GM18870 (cell line): ENCODE data around the gene UBE2C.
"Not testable (repeated sequence)": the region's sequence is repeated elsewhere in the genome, so short reads cannot be mapped to it uniquely, and the experiment has no call there.

Source experiments
- ATAC-seq: cut with Tn5 transposase; IDR thresholded peaks from one replicate; pipeline ENCODE4 v1.9.1; 2021; ENCODE audit warnings: moderate library complexity; ENCODE audit not compliant: unreplicated experiment

The UBE2C gene

DNA sequence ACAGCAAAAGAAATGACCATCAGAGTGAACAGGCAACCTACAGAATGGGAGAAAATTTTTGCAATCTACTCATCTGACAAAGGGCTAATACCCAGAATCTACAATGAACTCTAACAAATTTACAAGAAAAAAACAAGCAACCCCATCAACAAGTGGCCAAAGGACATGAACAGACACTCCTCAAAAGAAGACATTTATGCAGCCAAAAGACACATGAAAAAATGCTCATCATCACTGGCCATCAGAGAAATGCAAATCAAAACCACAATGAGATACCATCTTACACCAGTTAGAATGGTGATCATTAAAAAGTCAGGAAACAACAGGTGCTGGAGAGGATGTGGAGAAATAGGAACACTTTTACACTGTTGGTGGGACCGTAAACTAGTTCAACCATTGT, 14.9 kb upstream of the UBE2C start:
- ATAC-seq: not testable (repeated sequence)

DNA sequence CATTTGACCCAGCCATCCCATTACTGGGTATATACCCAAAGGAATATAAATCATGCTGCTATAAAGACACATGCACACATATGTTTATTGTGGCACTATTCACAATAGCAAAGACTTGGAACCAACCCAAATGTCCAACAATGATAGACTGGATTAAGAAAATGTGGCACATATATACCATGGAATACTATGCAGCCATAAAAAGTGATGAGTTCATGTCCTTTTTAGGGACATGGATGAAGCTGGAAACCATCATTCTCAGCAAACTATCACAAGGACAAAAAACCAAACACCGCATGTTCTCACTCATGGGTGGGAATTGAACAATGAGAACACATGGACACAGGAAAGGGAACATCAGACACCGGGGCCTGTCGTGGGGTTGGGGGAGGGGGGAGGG, 14.5 kb upstream of the UBE2C start:
- ATAC-seq: not testable (repeated sequence)

DNA sequence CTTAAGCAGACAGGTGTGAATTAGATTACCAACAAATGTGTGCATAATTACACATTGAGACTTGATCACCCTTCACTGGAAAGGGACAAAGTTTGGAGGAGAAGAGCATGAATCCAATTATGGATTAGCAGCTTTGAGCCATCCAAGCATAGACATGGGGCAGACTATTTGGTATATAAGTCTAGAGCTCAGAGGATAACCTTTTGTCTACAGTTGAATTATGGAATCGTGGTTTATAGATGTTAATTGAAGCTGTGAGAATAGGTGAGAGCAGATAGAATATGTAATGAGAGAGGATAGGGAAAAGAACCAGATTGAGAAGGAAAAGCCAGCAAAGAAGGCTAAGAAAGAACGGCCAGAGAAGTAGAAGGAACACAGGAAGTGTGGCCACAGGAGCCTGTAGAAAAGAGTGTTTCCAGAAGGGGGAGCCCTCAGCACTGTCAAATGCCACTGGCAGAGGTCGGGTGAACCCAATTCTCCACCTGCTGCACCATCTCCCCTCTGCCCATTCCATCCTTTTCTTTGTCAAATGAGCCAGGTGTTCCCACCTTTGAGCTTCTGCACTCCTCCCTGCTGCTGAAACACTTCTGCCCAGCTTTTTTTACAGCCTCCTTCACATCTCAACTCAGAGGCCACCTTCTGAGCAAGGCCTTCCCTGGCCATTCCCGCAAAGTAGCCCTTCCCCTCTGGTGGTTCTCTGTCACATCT, 13.4 kb upstream of the UBE2C start:
- ATAC-seq: no peak

DNA sequence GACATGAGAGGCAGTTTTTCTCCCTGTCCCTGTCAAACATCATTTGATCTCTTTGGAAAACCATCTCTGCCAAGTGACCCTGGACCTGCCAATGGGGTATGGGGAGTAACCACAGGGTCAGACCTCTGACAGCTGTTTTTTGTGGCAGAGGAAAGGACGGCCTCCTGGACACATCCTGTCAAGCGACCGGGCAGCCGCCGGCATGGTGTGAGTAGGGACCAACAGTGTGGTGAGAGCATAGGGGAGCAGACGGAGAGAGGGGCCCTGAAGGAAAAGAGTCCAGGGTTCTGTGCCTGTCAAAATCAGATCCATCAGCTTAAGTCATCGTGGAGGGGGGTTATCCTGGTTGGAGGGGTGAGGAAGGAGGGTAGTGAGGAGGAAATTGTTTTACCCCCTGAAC, 10.6 kb upstream of the UBE2C start:
- no peak for ATAC-seq

DNA sequence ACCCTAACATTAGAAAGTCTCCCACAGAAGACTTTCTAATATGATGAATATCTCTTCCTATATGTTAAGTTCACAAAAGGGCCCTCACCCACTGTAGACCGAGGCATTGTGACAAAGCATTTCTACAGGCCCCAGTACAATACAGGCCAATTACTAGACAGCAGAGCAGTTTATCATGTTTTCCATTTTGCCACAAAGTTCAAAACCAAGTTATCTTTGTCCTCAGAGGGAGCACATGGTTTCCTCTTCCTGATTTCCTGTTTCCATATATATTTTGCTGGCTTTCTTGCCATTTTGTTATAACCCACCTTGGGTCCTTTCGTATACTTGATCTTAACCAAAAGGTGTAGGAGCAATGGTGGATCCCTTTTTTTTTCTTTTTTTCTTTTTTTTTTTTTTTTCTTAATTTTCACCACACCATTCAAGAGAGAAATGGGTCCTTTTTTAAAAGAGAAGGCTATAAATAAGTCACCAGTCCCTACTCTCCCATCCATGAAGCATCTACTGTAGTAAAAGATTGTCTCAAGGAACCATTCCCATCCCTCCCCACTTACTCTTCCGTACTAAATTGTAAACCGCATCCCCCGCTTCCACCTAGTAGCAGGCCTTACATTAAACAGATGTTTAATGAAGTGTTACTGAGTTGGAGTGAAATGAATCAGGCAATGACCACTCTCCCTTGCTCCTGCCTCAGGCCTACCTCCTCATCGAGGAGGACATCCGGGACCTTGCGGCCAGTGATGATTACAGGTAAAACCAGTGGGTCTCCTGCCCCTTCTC, 2.1 kb upstream of the UBE2C start:
- no peak for ATAC-seq

DNA sequence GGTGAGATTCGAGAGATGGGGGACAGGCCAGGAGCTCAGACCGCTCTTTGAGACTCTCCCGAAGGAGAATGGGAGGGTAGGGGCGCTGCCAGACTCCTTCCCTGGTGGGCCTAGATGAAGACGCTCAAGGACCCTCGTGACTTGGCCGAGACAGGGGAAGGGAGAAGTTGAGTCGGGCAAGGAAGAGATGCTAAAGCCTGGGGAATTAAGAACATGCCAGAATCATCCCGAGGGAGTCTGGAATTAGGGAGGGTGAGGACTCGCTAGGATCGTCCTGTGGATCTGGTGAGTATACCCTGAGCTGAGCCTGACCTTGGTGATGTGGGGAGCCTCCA, 529 bp downstream of the UBE2C start:
- ATAC-seq: no peak

DNA sequence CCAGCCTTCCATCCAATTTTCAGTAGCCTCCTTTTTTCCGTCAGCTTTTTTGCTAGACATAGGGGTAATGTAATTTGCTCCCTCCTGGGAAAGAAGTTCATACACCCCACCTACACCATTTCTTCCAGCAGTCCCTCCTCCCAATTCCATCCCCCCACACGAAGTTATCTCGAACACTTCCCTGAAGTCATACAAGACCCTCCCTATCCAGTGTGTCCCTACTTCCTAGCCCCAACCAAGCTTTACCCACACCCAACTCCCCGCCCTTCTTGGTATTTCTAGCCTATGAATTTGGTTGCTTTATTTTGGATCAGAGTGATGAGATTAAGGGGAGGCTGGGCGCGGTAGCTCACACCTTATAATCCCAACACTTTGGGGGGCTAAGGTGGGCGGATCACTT, 1.0 kb downstream of the UBE2C start:
- no peak for ATAC-seq

DNA sequence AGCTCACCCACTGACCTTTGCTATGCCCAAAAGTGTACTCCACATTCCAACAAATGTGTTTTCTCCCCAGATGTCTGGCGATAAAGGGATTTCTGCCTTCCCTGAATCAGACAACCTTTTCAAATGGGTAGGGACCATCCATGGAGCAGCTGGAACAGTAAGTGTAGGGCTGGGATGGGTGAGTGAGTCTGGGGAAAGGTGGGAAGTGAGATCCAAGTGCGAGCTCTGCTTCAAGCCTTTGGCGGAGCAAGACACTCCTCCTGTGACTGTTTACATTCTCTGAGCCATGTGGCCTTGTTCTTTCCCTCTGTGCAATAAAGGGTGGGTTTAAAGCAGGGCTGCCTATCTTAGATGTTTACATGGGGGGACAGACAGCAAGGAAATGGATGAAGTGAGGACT, 1.9 kb downstream of the UBE2C start:
- no peak for ATAC-seq

DNA sequence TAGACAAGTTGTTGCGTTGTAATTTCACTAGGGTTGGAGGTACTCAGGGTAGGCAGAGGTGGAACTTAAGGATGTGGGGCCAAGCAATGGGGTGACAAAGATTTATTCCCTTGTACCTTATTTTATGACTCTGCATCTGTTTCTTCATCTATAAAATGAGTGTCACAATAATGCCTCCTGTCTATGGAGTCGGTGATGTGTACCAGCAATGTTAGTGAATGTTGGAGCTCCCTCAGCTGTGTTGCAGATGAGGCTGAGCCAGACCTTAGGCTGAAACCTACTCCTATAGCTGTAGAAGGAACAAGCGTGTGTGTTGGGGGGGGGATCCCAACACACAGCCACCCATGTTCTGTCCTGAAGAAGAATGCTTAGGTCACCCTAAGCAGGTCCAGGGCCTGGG, 4.5 kb downstream of the UBE2C start:
- ATAC-seq: no peak

DNA sequence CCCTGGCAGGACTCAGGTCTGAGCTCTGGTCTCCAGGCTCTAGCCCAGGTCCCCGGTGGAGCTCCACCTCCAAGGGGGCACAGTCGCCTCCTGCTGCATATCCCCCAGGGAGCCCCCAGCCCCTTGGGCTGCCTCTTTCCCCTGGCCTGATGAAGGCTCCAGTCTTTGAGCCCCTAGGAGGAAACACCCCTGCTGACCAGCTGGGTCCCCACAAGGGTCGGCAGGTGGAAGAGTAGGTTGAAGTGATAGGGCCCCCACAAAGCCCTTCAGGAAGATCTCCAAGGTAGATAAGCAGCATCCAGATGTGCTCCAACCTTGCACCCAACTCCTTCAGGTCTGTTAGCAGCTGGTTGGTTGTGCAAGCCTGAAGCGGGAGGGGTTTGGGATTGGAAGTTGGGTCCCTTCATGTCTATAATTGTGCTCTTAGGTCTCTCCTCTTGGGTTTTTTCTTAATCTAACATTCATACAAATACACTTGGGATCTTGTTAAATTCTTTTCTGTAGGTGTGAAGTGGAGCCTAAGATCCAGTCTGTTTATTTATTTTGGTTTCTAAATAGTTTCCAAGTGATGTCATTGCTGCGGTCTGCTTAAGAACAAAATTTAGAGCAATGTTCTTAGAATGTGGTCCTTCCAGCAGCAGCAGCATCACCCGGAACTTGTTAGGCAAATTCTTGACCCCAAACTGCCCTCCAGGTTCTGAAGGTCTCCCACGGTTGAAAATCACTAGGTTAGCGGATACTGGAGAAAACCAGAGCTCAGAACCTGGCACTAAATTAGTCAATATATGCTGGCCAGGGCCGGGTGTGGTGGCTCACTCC, 5.1 kb downstream of the UBE2C start:
- ATAC-seq: no peak

DNA sequence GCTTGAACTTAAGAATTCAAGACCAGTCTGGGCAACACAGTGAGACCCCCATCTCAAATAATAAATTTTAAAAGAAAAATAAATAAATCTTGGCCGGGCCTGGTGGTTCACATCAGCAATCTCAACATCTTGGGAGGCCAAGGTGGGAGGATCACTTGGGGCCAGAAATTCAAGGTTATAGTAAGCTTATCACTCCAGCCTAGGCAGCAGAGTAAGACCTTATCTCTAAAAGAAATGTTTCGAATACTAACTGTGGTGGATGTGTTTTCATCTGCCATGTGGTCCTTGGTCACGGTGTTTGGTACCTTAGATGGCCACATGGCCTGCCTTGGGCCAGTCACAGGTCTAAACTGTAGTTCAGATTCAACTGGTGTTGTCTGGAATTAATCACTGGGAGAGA, 5.8 kb downstream of the UBE2C start:
- ATAC-seq: no peak

DNA sequence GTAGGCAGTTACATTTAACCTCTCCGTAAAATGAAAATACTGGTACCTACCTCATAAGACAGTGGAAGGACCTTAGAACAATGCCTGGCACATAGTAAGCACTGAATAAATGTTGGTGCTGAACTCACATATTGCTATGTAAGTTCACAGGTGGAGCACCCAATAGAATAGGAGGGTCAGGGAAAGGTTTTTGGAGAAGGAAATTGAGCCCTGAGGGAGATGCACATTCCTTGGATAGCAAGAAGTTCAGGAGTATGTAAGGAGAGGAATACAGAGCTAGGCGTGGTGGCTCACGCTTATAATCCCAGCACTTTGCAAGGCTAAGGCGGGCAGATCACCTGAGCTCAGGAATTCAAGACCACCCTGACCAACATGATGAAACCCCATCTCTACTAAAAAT, 7.0 kb downstream of the UBE2C start:
- ATAC-seq: no peak

DNA sequence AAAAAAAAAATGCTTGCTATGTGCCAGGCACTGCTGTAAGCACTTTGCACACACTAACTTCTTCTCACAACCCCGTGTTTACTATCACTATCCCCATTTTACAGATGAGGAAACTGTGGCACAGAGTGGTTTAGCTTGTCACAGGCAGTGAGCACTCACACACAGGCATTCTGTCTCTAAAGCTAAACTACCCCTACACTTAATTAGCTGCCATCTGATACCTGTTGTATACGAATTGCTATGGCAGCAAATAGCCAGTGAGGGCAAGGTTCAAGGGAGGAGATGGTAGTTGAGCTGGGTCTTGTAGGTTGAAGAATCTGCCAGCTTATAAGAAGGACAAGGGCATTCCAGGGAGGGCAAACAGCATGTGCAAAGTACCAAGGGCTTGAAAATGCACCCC, 9.5 kb downstream of the UBE2C start:
- ATAC-seq: no peak

DNA sequence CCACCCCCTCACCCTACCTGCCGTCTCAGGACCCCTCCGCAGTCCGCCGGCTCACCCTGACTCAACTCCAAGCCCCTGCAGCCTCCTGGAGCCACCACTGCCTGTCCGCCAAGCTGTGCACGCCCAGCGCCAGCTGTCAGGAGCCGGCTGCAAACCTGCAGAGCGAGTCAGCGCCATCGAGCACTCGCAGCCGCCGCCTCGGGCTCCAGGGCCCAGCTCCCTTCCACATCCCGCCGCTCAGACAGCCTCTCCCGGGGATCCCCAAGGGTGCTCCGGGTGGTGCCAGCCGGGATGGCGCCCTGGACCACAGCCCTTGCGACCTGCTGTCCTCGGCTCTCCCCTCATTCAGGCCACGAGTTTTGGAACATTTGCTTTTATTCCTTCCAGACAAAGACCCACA, 10.4 kb downstream of the UBE2C start:
- no peak for ATAC-seq

DNA sequence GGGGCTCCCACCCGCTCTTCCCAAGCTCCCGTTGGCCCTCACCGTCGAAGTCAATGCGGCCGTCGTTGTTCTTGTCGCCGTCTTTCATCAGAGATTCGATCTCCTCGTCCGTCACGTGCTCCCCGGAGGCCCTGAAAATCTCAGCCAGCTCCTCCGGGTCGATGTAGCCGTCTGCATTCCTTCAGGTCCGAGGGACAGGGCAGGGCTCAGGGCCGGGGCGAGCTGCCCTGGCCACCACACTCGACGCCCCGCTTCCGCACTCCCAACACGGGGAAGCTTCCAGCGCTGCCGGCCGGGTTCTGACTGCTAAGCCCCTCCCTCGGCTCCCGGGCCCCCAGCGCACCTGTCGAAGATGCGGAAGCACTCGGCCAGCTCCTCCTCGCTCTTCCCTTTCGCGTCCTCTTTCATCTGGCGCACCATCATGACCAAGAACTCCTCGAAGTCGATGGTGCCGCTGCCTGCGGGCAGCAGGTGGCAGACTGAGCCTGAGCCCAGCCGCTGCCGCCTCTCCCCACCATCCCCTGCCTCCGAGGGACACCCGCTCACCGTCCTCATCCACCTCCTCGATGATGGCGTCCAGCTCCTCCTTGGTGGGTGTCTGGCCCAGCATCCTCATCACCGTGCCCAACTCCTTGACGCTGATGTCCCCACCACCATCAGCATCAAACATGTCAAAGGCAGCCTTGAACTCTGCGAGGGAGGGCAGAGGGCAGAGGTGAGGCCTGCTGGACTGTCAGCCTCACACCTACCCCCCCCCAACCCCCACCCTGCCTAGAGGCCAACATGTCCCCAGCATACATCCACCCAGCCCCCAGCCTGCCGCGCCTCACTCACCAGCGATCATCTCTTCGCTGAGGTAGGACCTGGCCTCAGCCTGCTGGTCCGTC, 11.7 kb downstream of the UBE2C start:
- no peak for ATAC-seq

DNA sequence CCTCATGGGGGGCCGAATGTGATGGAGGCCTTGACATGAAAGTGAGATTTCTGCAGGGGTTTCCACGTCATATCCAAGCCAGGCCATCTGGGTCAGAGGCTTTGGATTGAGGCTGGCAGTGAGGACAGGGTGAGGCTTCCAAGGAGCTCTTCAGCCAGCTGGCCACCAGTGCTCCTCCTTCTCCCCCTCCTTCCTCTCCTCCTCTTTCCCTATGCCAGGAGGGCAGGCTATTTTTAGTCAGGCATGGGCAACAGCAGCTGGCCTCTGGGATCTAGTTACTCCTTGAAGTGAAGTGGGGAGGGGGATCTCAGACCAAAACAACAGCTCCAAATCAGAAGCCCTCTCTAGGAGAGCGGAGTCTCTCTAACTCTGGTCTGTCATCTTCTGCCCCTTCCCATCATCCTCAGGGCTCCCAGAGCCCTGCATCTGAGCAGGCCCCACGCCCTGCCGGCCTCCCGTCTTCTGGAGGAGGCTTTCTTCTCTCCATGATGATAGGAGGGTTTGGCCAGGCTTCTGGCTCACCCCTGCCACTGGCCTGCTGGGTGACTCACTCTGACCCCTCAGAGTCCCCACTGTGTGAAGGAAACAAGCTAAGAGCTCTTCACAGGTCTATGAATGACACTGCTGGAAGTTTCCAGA, 14.1 kb downstream of the UBE2C start:
- ATAC-seq: no peak

DNA sequence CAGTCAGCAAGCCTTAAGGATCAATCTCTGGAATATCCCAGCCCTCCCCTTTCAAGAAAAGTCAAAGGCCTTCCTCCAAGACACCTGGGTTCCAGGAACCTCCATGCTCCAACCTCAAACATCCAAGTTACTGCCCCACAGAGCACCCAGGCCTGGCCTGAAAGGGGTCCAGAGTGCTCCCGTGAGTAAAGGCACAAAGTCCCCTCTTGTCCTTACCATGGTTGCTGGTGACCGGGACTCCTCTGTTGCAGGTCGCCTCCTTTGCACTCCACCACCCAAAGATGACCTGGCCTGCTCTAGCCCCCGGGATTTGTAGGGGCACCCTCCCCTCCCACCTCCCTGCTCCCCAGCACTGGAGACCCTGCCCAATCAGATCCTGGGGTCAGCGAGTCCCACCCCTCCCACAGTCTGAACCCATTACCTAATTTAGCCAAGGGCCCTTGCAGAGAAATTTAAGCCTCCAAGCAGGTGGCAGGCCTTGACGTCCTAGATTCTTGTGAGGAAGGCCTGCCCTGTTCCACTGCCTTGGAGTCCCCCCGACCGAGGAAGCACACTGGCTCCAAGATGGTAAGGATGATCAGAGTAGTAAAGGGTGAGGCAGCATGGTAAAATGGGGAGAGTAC, 14.7 kb downstream of the UBE2C start, which contains the start of gene TNNC2:
Gene TNNC2, minus strand, starts transcription at position 283 of the 623 bp plus-strand sequence. Its CDS starts 64 bp downstream, at position 219.
- no peak for ATAC-seq

DNA sequence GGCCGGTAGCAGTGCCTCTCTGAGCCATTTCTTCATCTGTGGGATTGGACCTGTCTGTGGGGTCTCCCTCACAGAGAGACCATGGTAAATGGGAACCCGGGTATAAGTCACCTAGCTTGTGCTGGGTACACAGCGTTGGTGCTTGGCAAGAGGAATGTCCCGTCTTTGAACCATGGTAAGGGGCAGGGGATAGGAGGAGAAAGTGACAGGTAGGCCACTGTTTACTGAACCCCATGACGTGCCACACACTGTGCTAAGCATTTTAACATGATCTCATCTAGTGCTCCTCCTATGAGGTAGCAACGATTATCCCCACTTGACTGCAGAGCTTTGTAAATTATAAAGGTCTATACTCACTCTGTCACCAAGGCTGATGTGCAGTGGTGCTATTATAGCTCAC, 15.3 kb downstream of the UBE2C start:
- no peak for ATAC-seq

DNA sequence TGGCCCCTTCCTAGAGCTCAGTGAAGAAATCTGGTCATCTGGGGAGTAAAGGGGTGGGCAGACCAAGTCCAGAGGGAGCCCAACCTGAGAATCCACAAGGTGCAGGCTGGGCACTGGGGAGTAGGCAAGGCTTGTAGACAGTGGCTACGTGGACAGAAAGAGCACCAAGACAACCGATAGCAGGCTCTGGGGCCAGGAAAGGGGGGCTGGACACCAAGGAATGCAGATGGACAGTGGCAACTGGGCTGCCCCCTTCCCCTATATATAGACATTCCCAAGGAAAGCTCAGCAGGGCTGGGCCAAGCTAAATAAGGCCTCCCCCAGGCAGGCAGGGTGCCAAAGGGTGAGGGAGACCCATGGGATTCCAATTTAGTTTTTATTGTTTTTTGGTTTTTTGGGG, 16.1 kb downstream of the UBE2C start:
- no peak for ATAC-seq

DNA sequence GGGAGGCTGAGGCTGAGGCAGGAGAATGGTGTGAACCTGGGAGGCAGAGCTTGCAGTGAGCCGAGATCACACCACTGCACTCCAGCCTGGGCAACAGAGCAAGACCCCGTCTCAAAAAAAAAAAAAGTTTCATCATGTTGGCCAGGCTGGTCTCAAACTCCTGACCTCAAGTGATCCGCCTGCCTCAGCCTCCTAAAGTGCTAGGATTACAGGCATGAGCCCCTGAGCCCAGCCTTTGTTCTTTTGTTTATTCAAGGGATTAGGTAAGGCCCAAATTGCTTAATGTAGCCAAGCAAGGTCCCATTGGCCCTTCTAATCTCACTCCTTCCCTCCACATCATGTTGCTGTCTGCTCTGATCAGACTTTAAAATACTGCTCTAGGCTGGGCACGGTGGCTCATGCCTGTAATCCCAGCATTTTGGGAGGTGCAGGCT, 17.2 kb downstream of the UBE2C start:
- not testable (repeated sequence) for ATAC-seq
